ENCODE data around the gene SLC51A.

Gene SLC51A

GRCh38 chr3:196263819-196264218 lies 47.5 kb downstream of the SLC51A start:
- 95 to 96% methylated on average over 7 of the region's 7 CpGs for WGBS, 2 experiments
- Histone ChIP-seq H3K4me1 (ENCODE audit: control insufficient read depth, insufficient read depth, low read length) (no peaks in the 10 kb centered on the region), H3K4me3 (ENCODE audit: insufficient read depth, low read depth, low read length) (no peak overlapping the region), H3K27me3 (ENCODE audit: control insufficient read depth, insufficient read depth, low read length, poor library complexity, severe bottlenecking) (no peaks in the 10 kb centered on the region), H3K36me3 (ENCODE audit: control insufficient read depth, insufficient read depth, low read length) (peaks cover 7% of the 10 kb centered on the region), H3K9me3 (ENCODE audit: control insufficient read depth, low read length) (no peaks in the 10 kb centered on the region), H3K27ac (ENCODE audit: insufficient read depth, low read depth, low read length, poor library complexity, severe bottlenecking) (no peak overlapping the region)

- H3K36me3 ChIP-seq (ENCODE audit: control insufficient read depth, insufficient read depth, low read length): peaks cover 22% of the 10 kb centered on the region
- H3K27me3 ChIP-seq (ENCODE audit: control insufficient read depth, insufficient read depth, low read length, poor library complexity, severe bottlenecking): no peaks in the 10 kb centered on the region
These were observed 52.2 kb downstream of the SLC51A start for GRCh38 chr3:196268284-196269163.

GRCh38 chr3:196270499-196270898 lies 54.2 kb downstream of the SLC51A start:
- Histone ChIP-seq H3K9me3 (ENCODE audit: control insufficient read depth, low read length) (no peaks in the 10 kb centered on the region), H3K4me3 (ENCODE audit: insufficient read depth, low read depth, low read length) (no peak overlapping the region), H3K27ac (ENCODE audit: insufficient read depth, low read depth, low read length, poor library complexity, severe bottlenecking) (no peak overlapping the region), H3K27me3 (ENCODE audit: control insufficient read depth, insufficient read depth, low read length, poor library complexity, severe bottlenecking) (no peaks in the 10 kb centered on the region), H3K36me3 (ENCODE audit: control insufficient read depth, insufficient read depth, low read length) (peaks cover 25% of the 10 kb centered on the region), H3K4me1 (ENCODE audit: control insufficient read depth, insufficient read depth, low read length) (no peaks in the 10 kb centered on the region)
- WGBS, 2 experiments: 95% methylated on average over 5 of the region's 5 CpGs

More at GRCh38 chr3:196268284-196269163, 52.2 kb downstream of the SLC51A start:
- no peaks in the 10 kb centered on the region for H3K4me1 ChIP-seq (ENCODE audit: control insufficient read depth, insufficient read depth, low read length)
- no peaks in the 10 kb centered on the region for H3K9me3 ChIP-seq (ENCODE audit: control insufficient read depth, low read length)
- no peak overlapping the region for H3K27ac ChIP-seq (ENCODE audit: insufficient read depth, low read depth, low read length, poor library complexity, severe bottlenecking)
- 89 to 92% methylated on average over 7 to 8 of the region's 9 CpGs for WGBS, 2 experiments
- H3K4me3 ChIP-seq (ENCODE audit: insufficient read depth, low read depth, low read length): no peak overlapping the region

- Histone ChIP-seq H3K27ac (ENCODE audit: insufficient read depth, low read depth, low read length, poor library complexity, severe bottlenecking) (no peak overlapping the region), H3K9me3 (ENCODE audit: control insufficient read depth, low read length) (no peaks in the 10 kb centered on the region), H3K27me3 (ENCODE audit: control insufficient read depth, insufficient read depth, low read length, poor library complexity, severe bottlenecking) (no peaks in the 10 kb centered on the region), H3K4me3 (ENCODE audit: insufficient read depth, low read depth, low read length) (no peak overlapping the region), H3K36me3 (ENCODE audit: control insufficient read depth, insufficient read depth, low read length) (peaks cover 19% of the 10 kb centered on the region), H3K4me1 (ENCODE audit: control insufficient read depth, insufficient read depth, low read length) (no peaks in the 10 kb centered on the region)
- 93 to 96% methylated on average over 14 of the region's 14 CpGs for WGBS, 2 experiments
These were observed 56.5 kb downstream of the SLC51A start for GRCh38 chr3:196272826-196273225.

- H3K36me3 ChIP-seq (ENCODE audit: control insufficient read depth, insufficient read depth, low read length): peaks cover 19% of the 10 kb centered on the region
- 95 to 96% methylated on average over 12 of the region's 12 CpGs for WGBS, 2 experiments
These were observed 57.3 kb downstream of the SLC51A start for GRCh38 chr3:196273655-196274054.

GRCh38 chr3:196274585-196274984 lies 58.3 kb downstream of the SLC51A start:
- Histone ChIP-seq H3K4me3 (ENCODE audit: insufficient read depth, low read depth, low read length) (no peak overlapping the region), H3K27ac (ENCODE audit: insufficient read depth, low read depth, low read length, poor library complexity, severe bottlenecking) (no peak overlapping the region), H3K36me3 (ENCODE audit: control insufficient read depth, insufficient read depth, low read length) (peaks cover 13% of the 10 kb centered on the region), H3K9me3 (ENCODE audit: control insufficient read depth, low read length) (no peaks in the 10 kb centered on the region), H3K4me1 (ENCODE audit: control insufficient read depth, insufficient read depth, low read length) (no peaks in the 10 kb centered on the region), H3K27me3 (ENCODE audit: control insufficient read depth, insufficient read depth, low read length, poor library complexity, severe bottlenecking) (no peaks in the 10 kb centered on the region)
- WGBS, 2 experiments: 95 to 96% methylated on average over 5 of the region's 5 CpGs

More at GRCh38 chr3:196273655-196274054, 57.3 kb downstream of the SLC51A start:
- no peaks in the 10 kb centered on the region for H3K9me3 ChIP-seq (ENCODE audit: control insufficient read depth, low read length)
- H3K27me3 ChIP-seq (ENCODE audit: control insufficient read depth, insufficient read depth, low read length, poor library complexity, severe bottlenecking): no peaks in the 10 kb centered on the region
- H3K4me1 ChIP-seq (ENCODE audit: control insufficient read depth, insufficient read depth, low read length): no peaks in the 10 kb centered on the region
- H3K4me3 ChIP-seq (ENCODE audit: insufficient read depth, low read depth, low read length): no peak overlapping the region
- H3K27ac ChIP-seq (ENCODE audit: insufficient read depth, low read depth, low read length, poor library complexity, severe bottlenecking): no peak overlapping the region

GRCh38 chr3:196275126-196275525 lies 58.8 kb downstream of the SLC51A start:
- no peaks in the 10 kb centered on the region for H3K27me3 ChIP-seq (ENCODE audit: control insufficient read depth, insufficient read depth, low read length, poor library complexity, severe bottlenecking)
- H3K27ac ChIP-seq (ENCODE audit: insufficient read depth, low read depth, low read length, poor library complexity, severe bottlenecking): no peak overlapping the region
- peaks cover 13% of the 10 kb centered on the region for H3K36me3 ChIP-seq (ENCODE audit: control insufficient read depth, insufficient read depth, low read length)
- WGBS, 2 experiments: 93 to 96% methylated on average over 5 of the region's 5 CpGs
- no peaks in the 10 kb centered on the region for H3K4me1 ChIP-seq (ENCODE audit: control insufficient read depth, insufficient read depth, low read length)
- no peaks in the 10 kb centered on the region for H3K9me3 ChIP-seq (ENCODE audit: control insufficient read depth, low read length)
- H3K4me3 ChIP-seq (ENCODE audit: insufficient read depth, low read depth, low read length): no peak overlapping the region

- H3K36me3 ChIP-seq (ENCODE audit: control insufficient read depth, insufficient read depth, low read length): no peaks in the 10 kb centered on the region
- H3K27ac ChIP-seq (ENCODE audit: insufficient read depth, low read depth, low read length, poor library complexity, severe bottlenecking): no peak overlapping the region
- no peaks in the 10 kb centered on the region for H3K9me3 ChIP-seq (ENCODE audit: control insufficient read depth, low read length)
- H3K27me3 ChIP-seq (ENCODE audit: control insufficient read depth, insufficient read depth, low read length, poor library complexity, severe bottlenecking): no peaks in the 10 kb centered on the region
- WGBS, 2 experiments: 94 to 95% methylated on average over 7 of the region's 7 CpGs
- no peaks in the 10 kb centered on the region for H3K4me1 ChIP-seq (ENCODE audit: control insufficient read depth, insufficient read depth, low read length)
- no peak overlapping the region for H3K4me3 ChIP-seq (ENCODE audit: insufficient read depth, low read depth, low read length)
These were observed 64.5 kb downstream of the SLC51A start for GRCh38 chr3:196280689-196281440.

GRCh38 chr3:196281962-196282361 lies 65.6 kb downstream of the SLC51A start:
- Histone ChIP-seq H3K4me1 (ENCODE audit: control insufficient read depth, insufficient read depth, low read length) (peaks cover 3% of the 10 kb centered on the region), H3K36me3 (ENCODE audit: control insufficient read depth, insufficient read depth, low read length) (no peaks in the 10 kb centered on the region), H3K27ac (ENCODE audit: insufficient read depth, low read depth, low read length, poor library complexity, severe bottlenecking) (no peak overlapping the region), H3K27me3 (ENCODE audit: control insufficient read depth, insufficient read depth, low read length, poor library complexity, severe bottlenecking) (no peaks in the 10 kb centered on the region), H3K9me3 (ENCODE audit: control insufficient read depth, low read length) (no peaks in the 10 kb centered on the region), H3K4me3 (ENCODE audit: insufficient read depth, low read depth, low read length) (no peak overlapping the region)
- 88 to 99% methylated on average over 4 of the region's 4 CpGs for WGBS, 2 experiments
